OCI-LY7 (cell line): Measurements from ENCODE around the gene DEXI. TPM values are rescaled to one million over a fixed set of nuclear protein-coding genes. Genes with fewer than 3 reads are reported as not detected.
A peak's percentile ranks its signal among the peaks of the same experiment; 100 is the strongest.

ENCODE experiments used
- BruUV-seq: library from RNA; stranded (reverse); fragments of 400-500 nt; replicated peaks from 2 replicates; lab custom pipeline; 2021; lab: Mats Ljungman, UMichigan
- CTCF ChIA-PET: fragments of 300-600 bp; sonication (Branson Sonifier 250); formaldehyde crosslinking; loops from one replicate; lab custom pipeline; 2022; ENCODE audit warnings: antibody characterized with exemption; ENCODE audit not compliant: unreplicated experiment; lab: Charles Lee
- POLR2A ChIA-PET: fragments of 300-600 bp; sonication (Branson Sonifier 250); formaldehyde crosslinking; loops from one replicate; lab custom pipeline; 2022; ENCODE audit warnings: antibody characterized with exemption; lab: Charles Lee
- DNase-seq: peaks from one replicate; pipeline ENCODE4 v3.0.0-alpha.2; 2015; ENCODE audit warnings: low spot score
- H2AFZ ChIP-seq: fragments of 200-600 bp; sonication (generic), shearing (Covaris generic); 2 replicates; pipeline ENCODE4 v1.6.1; 2014; ENCODE audit warnings: mild to moderate bottlenecking, antibody characterized with exemption, low read length, moderate library complexity
- H3K27ac ChIP-seq: fragments of 200-600 bp; sonication (generic); 2 replicates; pipeline ENCODE4 v1.5.1; 2014; ENCODE audit warnings: mixed run types, low read depth, mild to moderate bottlenecking, moderate library complexity, low read length, inconsistent platforms; ENCODE audit not compliant: poor library complexity, severe bottlenecking
- H3K36me3 ChIP-seq: fragments of 200-600 bp; sonication (generic); 2 replicates; pipeline ENCODE4 v1.6.1; 2014; ENCODE audit warnings: mild to moderate bottlenecking, antibody characterized with exemption, low read length, moderate library complexity, mixed read lengths; ENCODE audit not compliant: insufficient read depth
- H3K4me1 ChIP-seq: fragments of 200-600 bp; sonication (generic); 2 replicates; pipeline ENCODE4 v1.5.1; 2014; ENCODE audit warnings: mild to moderate bottlenecking, low read length; ENCODE audit not compliant: insufficient read depth, poor library complexity, severe bottlenecking
- H3K4me2 ChIP-seq: fragments of 200-600 bp; sonication (generic); 2 replicates; pipeline ENCODE4 v1.6.1; 2014; ENCODE audit warnings: mild to moderate bottlenecking, low read length
- H3K4me3 ChIP-seq: fragments of 200-600 bp; sonication (generic); 2 replicates; pipeline ENCODE4 v1.5.1; 2014; ENCODE audit warnings: mild to moderate bottlenecking, low read depth, low read length; ENCODE audit not compliant: poor library complexity, severe bottlenecking
- H3K79me2 ChIP-seq: fragments of 200-600 bp; sonication (generic); 2 replicates; pipeline ENCODE4 v1.6.1; 2016; ENCODE audit warnings: low read depth, mild to moderate bottlenecking, low read length, moderate library complexity, mixed read lengths; ENCODE audit not compliant: insufficient read depth
- H3K9me2 ChIP-seq: fragments of 200-600 bp; sonication (generic); 2 replicates; pipeline ENCODE4 v1.6.1; 2016; ENCODE audit warnings: mild to moderate bottlenecking, low read length, mixed read lengths; ENCODE audit not compliant: insufficient read depth
- H3K9me3 ChIP-seq: fragments of 200-600 bp; sonication (generic); 2 replicates; pipeline ENCODE4 v1.6.1; 2014; ENCODE audit warnings: mild to moderate bottlenecking, mixed run types, low read length, mixed read lengths
- H4K20me1 ChIP-seq: fragments of 200-600 bp; sonication (generic); 2 replicates; pipeline ENCODE4 v1.6.1; 2014; ENCODE audit warnings: mild to moderate bottlenecking, antibody characterized with exemption, low read length, moderate library complexity, mixed read lengths; ENCODE audit not compliant: insufficient read depth
- CTCF ChIP-seq: fragments of 200-600 bp; sonication (generic); conservative IDR thresholded peaks from 2 replicates; pipeline ENCODE4 v1.5.1; 2014; ENCODE audit warnings: mild to moderate bottlenecking, antibody characterized with exemption, low read length, moderate library complexity, mixed read lengths
- EZH2phosphoT487 ChIP-seq: fragments of 200-600 bp; sonication (generic); IDR thresholded peaks from 2 replicates; pipeline ENCODE4 v1.6.1; 2018; ENCODE audit warnings: low read depth, borderline replicate concordance, mild to moderate bottlenecking, mixed run types, antibody characterized with exemption, low read length, moderate library complexity, mixed read lengths
- intact Hi-C: fragments of 100-400 bp; cut with micrococcal nuclease; formaldehyde crosslinking; loops from one replicate; pipeline ENCODE4 v1.10.0; 2022; ENCODE audit not compliant: unreplicated experiment
- total RNA-seq, 2 experiments: library from RNA; depleted of rRNA in 1 of 2; stranded (reverse); fragments of >200 nt in 1 of 2; shearing (Covaris generic) in 1 of 2; gene quantifications; 2 replicates each; pipeline ENCODE4 v1.2.3, GENCODE V29; 2014 to 2022

The DEXI gene
- total RNA-seq, 2 experiments from 2014 or later = 15.1 to 17.6 TPM

GRCh38 chr16:10964039-10964890 lies 22.0 kb upstream of the DEXI start:
- DNase-seq = peak; percentile 77
- Histone ChIP-seq H3K4me3 (no peak overlapping the region), H3K9me3 (no peaks in the 10 kb centered on the region), H3K36me3 (peaks cover 71% of the 10 kb centered on the region), H3K4me2 (peak overlapping the region; percentile 36; the same call in 1 of the 2 replicates), H4K20me1 (no peaks in the 10 kb centered on the region), H3K79me2 (no peaks in the 10 kb centered on the region), H2AFZ (no peak overlapping the region; the same call in 1 of the 2 replicates), H3K4me1 (peaks cover 17% of the 10 kb centered on the region), H3K9me2 (no peaks in the 10 kb centered on the region), H3K27ac (no peak overlapping the region)
- TF ChIP-seq CTCF (peak; percentile 95), EZH2phosphoT487 (no peak)
- ChIA-PET POLR2A (interaction anchor here (0.6 to 1.2 kb wide), 2 partner anchors 291 to 354 kb away, joined by 3 read pairs; no protein-coding TSS in a partner anchor), CTCF (interaction anchor here (1.0 kb wide), 1 partner anchor 19 kb away, joined by 3 read pairs; no protein-coding TSS in a partner anchor)
- no TSS peak for BruUV-seq
- intact Hi-C loops = loop anchor here (1.0 kb wide), 1 partner anchor 290 kb away; no protein-coding TSS in a partner anchor

GRCh38 chr16:10961231-10961630 lies 19.0 kb upstream of the DEXI start:
- DNase-seq = no peak
- TF ChIP-seq EZH2phosphoT487 (no peak), CTCF (no peak)
- H3K4me3 ChIP-seq = no peak overlapping the region
- no peaks in the 10 kb centered on the region for H3K9me3 ChIP-seq
- no peak overlapping the region for H3K4me2 ChIP-seq
- no peak overlapping the region for H2AFZ ChIP-seq
- H3K9me2 ChIP-seq = no peaks in the 10 kb centered on the region
- POLR2A ChIA-PET = interaction anchor here (0.6 to 1.1 kb wide), 3 partner anchors 10 to 445 kb away, joined by 3 to 6 read pairs (median 3); no protein-coding TSS in a partner anchor
- no peak overlapping the region for H3K27ac ChIP-seq
- peaks cover 78% of the 10 kb centered on the region for H3K36me3 ChIP-seq
- CTCF ChIA-PET = no interaction called here
- BruUV-seq = no TSS peak
- intact Hi-C loops = no loop called here
- H3K4me1 ChIP-seq = peaks cover 35% of the 10 kb centered on the region
- no peaks in the 10 kb centered on the region for H4K20me1 ChIP-seq
- H3K79me2 ChIP-seq = no peaks in the 10 kb centered on the region; the same call in 1 of the 2 replicates

GRCh38 chr16:10959161-10959560 lies 16.9 kb upstream of the DEXI start:
- POLR2A ChIA-PET = interaction anchor here (0.6 to 1.0 kb wide), 2 partner anchors 9 to 293 kb away, joined by 3 to 4 read pairs; no protein-coding TSS in a partner anchor
- Histone ChIP-seq H4K20me1 (peaks cover 13% of the 10 kb centered on the region; the same call in 1 of the 2 replicates), H2AFZ (no peak overlapping the region)

More at GRCh38 chr16:10959161-10959560, 16.9 kb upstream of the DEXI start:
- no peak overlapping the region for H3K4me2 ChIP-seq
- BruUV-seq = no TSS peak
- H3K79me2 ChIP-seq = peaks cover 18% of the 10 kb centered on the region; the same call in 1 of the 2 replicates
- no peaks in the 10 kb centered on the region for H3K9me3 ChIP-seq
- no peak for DNase-seq
- H3K4me1 ChIP-seq = peaks cover 40% of the 10 kb centered on the region
- H3K36me3 ChIP-seq = peaks cover 57% of the 10 kb centered on the region
- TF ChIP-seq EZH2phosphoT487 = no peak
- TF ChIP-seq CTCF = no peak
- no peaks in the 10 kb centered on the region for H3K9me2 ChIP-seq
- CTCF ChIA-PET = no interaction called here
- H3K4me3 ChIP-seq = no peak overlapping the region
- intact Hi-C loops = no loop called here
- no peak overlapping the region for H3K27ac ChIP-seq
